ENCODE data around the gene NAE1.

NAE1 gene

GRCh38 chr16:66845080-66845410 is 14.3 kb upstream of the NAE1 start:
- no peak for DNase-seq (ENCODE audit: low read depth)
- H3K4me3 ChIP-seq (ENCODE audit: control insufficient read depth, low read depth, low read length), result peak overlapping the region; percentile 38
- no peak for TF ChIP-seq CTCF (IDR thresholded peaks at IDR 0.05; ENCODE audit: control insufficient read depth, insufficient read depth, low read depth, low read length, missing control alignments)

- DNase-seq (ENCODE audit: low read depth), result no peak
- TF ChIP-seq CTCF (IDR thresholded peaks at IDR 0.05; ENCODE audit: control insufficient read depth, insufficient read depth, low read depth, low read length, missing control alignments), result no peak
- peak within 1 kb of the TSS; percentile 38 for H3K4me3 ChIP-seq (ENCODE audit: control insufficient read depth, low read depth, low read length)
These were observed 13.7 kb upstream of the NAE1 start, which contains the start of gene CA7 for GRCh38 chr16:66844342-66845079. TSS of gene CA7 (plus strand) at chr16:66844414. CDS start at chr16:66844488, 74 bp downstream.

GRCh38 chr16:66844009-66844341 is 13.2 kb upstream of the NAE1 start:
- DNase-seq (ENCODE audit: low read depth), result no peak
- H3K4me3 ChIP-seq (ENCODE audit: control insufficient read depth, low read depth, low read length), result no peak overlapping the region
- TF ChIP-seq CTCF (IDR thresholded peaks at IDR 0.05; ENCODE audit: control insufficient read depth, insufficient read depth, low read depth, low read length, missing control alignments), result no peak

GRCh38 chr16:66843191-66843590 is 12.4 kb upstream of the NAE1 start:
- TF ChIP-seq CTCF (IDR thresholded peaks at IDR 0.05; ENCODE audit: control insufficient read depth, insufficient read depth, low read depth, low read length, missing control alignments), result no peak
- DNase-seq (ENCODE audit: low read depth), result no peak
- no peak overlapping the region for H3K4me3 ChIP-seq (ENCODE audit: control insufficient read depth, low read depth, low read length)

GRCh38 chr16:66842765-66843164 is 12.0 kb upstream of the NAE1 start:
- no peak for TF ChIP-seq CTCF (IDR thresholded peaks at IDR 0.05; ENCODE audit: control insufficient read depth, insufficient read depth, low read depth, low read length, missing control alignments)
- H3K4me3 ChIP-seq (ENCODE audit: control insufficient read depth, low read depth, low read length), result no peak overlapping the region
- DNase-seq (ENCODE audit: low read depth), result no peak

GRCh38 chr16:66841366-66841765 is 10.6 kb upstream of the NAE1 start:
- H3K4me3 ChIP-seq (ENCODE audit: control insufficient read depth, low read depth, low read length), result no peak overlapping the region
- TF ChIP-seq CTCF (IDR thresholded peaks at IDR 0.05; ENCODE audit: control insufficient read depth, insufficient read depth, low read depth, low read length, missing control alignments), result no peak
- DNase-seq (ENCODE audit: low read depth), result no peak

Measured in AG09309 (cell line).